H1 (cell line): Measurements from ENCODE around the gene RSPH6A. TPM values are rescaled to one million over a fixed set of nuclear protein-coding genes. Genes with fewer than 3 reads are reported as not detected.

ENCODE experiments used
- KDM1A ChIP-seq: fragments of 200-600, 300-600 bp; sonication (generic); IDR thresholded peaks from 2 replicates; pipeline ENCODE4 v1.7.1; 2016; ENCODE audit warnings: mild to moderate bottlenecking, low read length, borderline replicate concordance
- NANOG ChIP-seq: IDR thresholded peaks from 2 replicates; pipeline ENCODE4 v1.6.1; 2011; ENCODE audit warnings: low read length, low read depth, mild to moderate bottlenecking, inconsistent platforms; ENCODE audit not compliant: insufficient read depth, poor library complexity, severe bottlenecking
- polyA plus RNA-seq, 7 experiments: library from polyadenylated mRNA; depleted of rRNA in 3 of 7; stranded (reverse) in 5 of 7; unstranded in 2 of 7; fragments of >200 nt in 5 of 7; fragments of 200-250 nt in 2 of 7; gene quantifications; 1 replicate in 5 of 7; 2 replicates in 1 of 7; 4 replicates in 1 of 7; pipeline versions ENCODE4 v1.2.1 to v1.2.3, GENCODE V29; 2011 to 2013; ENCODE audit warnings: missing spikeins in 2 of 7, mixed read lengths in 2 of 7
- total RNA-seq: library from RNA; stranded (reverse); fragmentation: NEBNext Ultra II Directional; extraction: Animal tissue kit (Norgen Biotek cat#: 25700); gene quantifications from 2 replicates; pipeline ENCODE4 v1.2.1, GENCODE V29; 2021

The RSPH6A gene
- total and polyA plus RNA-seq, 2 of the 8 experiments (the other 6 are each of a cell fraction or from before 2014, with no cell fraction given) = 0.05 to 0.19 TPM

DNA sequence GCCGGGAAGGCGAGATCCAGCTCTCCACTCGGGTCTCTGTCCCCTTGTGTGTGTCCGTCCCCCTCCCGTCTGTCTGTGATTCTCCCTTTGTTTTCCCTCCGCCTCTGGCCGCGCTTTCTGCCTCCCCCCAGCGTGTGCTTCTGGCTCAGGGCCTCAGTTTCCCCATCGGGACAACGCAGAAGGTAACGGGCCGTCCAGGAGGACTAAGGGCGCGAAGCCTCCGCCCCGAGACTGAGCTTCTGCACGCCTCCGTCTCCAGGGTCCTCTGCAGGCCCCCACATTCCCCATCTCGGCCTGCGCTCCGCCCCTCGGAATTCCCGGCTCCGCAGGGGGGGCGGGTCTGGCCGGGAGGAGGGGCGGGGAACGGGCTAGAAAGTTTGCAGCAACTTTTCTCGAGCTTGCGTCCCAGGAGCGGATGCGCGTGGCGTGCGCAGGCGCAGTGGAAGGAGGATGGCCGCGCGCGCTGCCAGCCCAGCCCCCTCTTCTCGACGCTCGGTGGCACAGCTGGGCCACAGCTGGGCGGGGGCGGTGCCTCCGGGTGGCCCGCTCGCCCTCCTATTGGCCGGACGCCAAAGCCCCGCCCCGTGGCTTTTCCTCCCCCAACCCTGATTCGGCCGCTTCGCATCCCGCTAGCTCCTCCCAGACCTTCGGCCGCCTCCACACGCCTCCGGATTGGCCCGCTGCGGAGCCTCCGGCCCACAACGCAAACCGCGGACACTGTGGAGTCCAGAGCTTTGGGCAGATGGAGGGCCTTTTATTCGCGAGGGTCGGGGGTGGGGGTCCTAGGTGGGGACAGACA lies 45.9 kb downstream of the RSPH6A start, which contains the start of gene SIX5 (continued):
- TF ChIP-seq NANOG = peak; percentile 7
- TF ChIP-seq KDM1A = no peak
